ENCODE data around the gene OLFML3.

OLFML3 gene

DNA sequence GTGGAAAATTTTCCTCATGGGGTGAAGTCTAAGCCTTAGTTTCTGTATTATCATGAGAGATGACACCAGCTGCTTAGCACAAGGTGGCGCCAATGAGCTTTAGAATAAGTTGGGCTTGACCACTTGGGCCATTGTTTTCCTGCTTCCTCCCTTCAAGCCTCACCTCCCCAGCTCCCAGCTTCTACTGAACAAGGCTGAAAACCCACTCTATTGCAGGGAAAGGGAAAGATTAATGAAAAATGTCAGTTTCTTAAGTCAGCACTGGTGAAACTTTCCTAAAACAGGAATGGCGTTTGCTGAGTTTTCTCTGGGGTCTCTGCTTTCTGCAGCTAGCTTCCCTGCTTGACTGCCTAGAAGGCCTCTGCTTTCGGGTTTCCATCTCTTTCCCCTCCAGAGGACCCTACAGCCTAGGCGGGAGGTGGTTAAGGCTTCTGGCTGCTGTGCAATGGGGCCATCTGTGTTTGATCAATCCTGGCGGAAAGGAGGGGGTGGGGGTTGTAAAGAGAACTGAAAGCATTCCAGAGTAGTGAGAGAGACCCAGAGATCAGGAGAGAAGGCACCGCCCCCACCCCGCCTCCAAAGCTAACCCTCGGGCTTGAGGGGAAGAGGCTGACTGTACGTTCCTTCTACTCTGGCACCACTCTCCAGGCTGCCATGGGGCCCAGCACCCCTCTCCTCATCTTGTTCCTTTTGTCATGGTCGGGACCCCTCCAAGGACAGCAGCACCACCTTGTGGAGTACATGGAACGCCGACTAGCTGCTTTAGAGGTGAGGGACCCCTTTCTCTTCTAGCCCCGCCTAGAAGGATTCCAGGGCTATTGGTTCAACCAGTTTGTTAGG is at the start of gene OLFML3:
TSS of gene OLFML3 (plus strand) at position 612 of the 840 bp plus-strand sequence. CDS start at position 655, 43 bp downstream.
- peaks cover 0 to 28% (median 0%) of the 10 kb centered on the region in 11 experiments; a peak in 4 of 22 replicates for H4K20me1 ChIP-seq
- peaks cover 6 to 18% (median 11%) of the 10 kb centered on the region in 11 experiments; a peak in 17 of 22 replicates for H3K36me3 ChIP-seq
- no peaks in the 10 kb centered on the region for H3K27me3 ChIP-seq
- H3K4me1 ChIP-seq, result peaks cover 73 to 99% (median 94%) of the 10 kb centered on the region in 10 experiments
- no peaks in the 10 kb centered on the region for H3K9me3 ChIP-seq (replicated peaks in 1 of 11)
- H3K4me3 ChIP-seq, result peak within 1 kb of the TSS in 6 of 10 experiments; percentile 4 to 60 (median 32); a peak in 8 of 20 replicates
- peak within 1 kb of the TSS in 10 of 11 experiments; percentile 21 to 63 (median 42); a peak in 13 of 22 replicates for H3K9ac ChIP-seq
- peak within 1 kb of the TSS in 10 of 11 experiments; percentile 39 to 83 (median 68); a peak in 17 of 22 replicates for H3K27ac ChIP-seq
- TF ChIP-seq Cebpa-rat (IDR thresholded peaks at IDR 0.05), result no peak
- H3K4me2 ChIP-seq, result peak within 1 kb of the TSS; percentile 65 to 99 (median 92)

- H3K27me3 ChIP-seq, result no peaks in the 10 kb centered on the region
- TF ChIP-seq Cebpa-rat (IDR thresholded peaks at IDR 0.05), result no peak
- peaks cover 0 to 5% (median under 1%) of the 10 kb centered on the region in 11 experiments; a peak in 8 of 22 replicates for H3K9me3 ChIP-seq (replicated peaks in 1 of 11)
- peak overlapping the region; percentile 84 to 98 (median 90) for H3K4me3 ChIP-seq
- H3K4me1 ChIP-seq, result peaks cover 44 to 60% (median 50%) of the 10 kb centered on the region in 10 experiments
- H3K9ac ChIP-seq, result peak overlapping the region; percentile 87 to 99 (median 90)
- peak overlapping the region; percentile 82 to 96 (median 88) for H3K4me2 ChIP-seq
- peak overlapping the region; percentile 79 to 98 (median 88) for H3K27ac ChIP-seq
- H3K36me3 ChIP-seq, result peaks cover 0 to 17% (median 6%) of the 10 kb centered on the region in 11 experiments; a peak in 9 of 22 replicates
- peaks cover 23 to 53% (median 50%) of the 10 kb centered on the region in 11 experiments for H4K20me1 ChIP-seq
Observed at GRCh38 chr1:113929750-113930498, 49.4 kb upstream of the OLFML3 start.

DNA sequence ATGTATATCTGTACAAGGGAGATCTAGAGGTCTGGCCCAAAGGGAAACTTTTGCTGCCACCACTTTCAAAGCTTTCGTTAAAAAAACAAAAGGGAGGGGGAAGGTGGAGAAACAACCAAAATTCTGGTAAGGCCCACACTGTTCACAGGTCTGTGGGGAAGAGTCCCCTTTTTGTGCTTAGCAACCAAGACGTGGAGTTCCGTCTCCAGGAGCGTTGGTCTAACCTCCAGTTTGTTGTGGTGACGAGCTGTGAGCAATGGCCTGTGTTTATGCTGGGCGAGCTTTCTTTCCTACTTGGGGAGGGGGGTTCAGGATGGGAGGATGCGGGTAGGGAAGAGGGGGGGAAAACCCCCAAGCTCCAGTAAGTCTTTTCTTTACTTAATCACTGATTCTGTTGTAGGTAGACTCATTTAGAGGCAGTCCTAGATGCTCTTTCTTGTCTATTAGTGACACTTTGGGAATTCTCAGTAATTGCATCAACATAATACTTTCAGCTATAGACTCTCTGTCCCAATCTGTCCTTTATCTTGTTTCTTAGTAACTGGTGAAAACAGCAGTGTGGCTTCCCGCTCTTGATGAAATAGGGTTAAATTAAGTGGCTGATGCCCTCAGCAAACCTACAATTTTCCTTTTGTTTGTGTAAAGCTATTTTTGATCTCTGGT is 48.6 kb upstream of the OLFML3 start:
- H3K27ac ChIP-seq, result peak overlapping the region; percentile 79 to 98 (median 88)
- H3K9me3 ChIP-seq (replicated peaks in 1 of 11), result peaks cover 0 to 9% (median 4%) of the 10 kb centered on the region in 11 experiments; a peak in 11 of 22 replicates
- no peak for TF ChIP-seq Cebpa-rat (IDR thresholded peaks at IDR 0.05)
- H3K27me3 ChIP-seq, result no peaks in the 10 kb centered on the region
- H3K4me3 ChIP-seq, result peak overlapping the region; percentile 84 to 98 (median 90)
- peaks cover 23 to 60% (median 57%) of the 10 kb centered on the region in 11 experiments for H4K20me1 ChIP-seq
- H3K4me1 ChIP-seq, result peaks cover 44 to 60% (median 51%) of the 10 kb centered on the region in 10 experiments
- H3K4me2 ChIP-seq, result peak overlapping the region; percentile 82 to 96 (median 88)
- peaks cover 0 to 21% (median 7%) of the 10 kb centered on the region in 11 experiments; a peak in 10 of 22 replicates for H3K36me3 ChIP-seq
- peak overlapping the region; percentile 87 to 99 (median 90) for H3K9ac ChIP-seq

DNA sequence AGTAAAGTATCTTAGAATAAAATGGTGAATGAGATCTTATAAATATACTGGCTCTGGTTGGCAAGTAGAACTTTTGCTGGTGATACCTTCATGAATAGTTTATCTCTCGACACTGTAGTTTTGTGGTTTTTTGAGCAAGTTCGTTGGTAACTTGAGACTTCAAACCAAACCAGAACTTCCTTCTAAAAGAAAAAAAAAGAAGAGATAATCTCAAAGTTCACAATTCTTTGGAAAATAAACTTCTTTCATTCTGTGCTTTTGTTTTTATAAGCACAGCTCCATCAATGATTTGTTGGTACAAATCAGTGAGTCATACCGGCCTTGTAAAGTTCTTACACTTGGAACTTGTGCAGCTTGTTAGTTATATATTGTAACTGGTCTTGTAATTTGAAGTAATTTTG is 47.8 kb upstream of the OLFML3 start:
- Histone ChIP-seq H3K9ac (peak overlapping the region; percentile 87 to 99 (median 90)), H3K4me3 (peak overlapping the region; percentile 84 to 98 (median 90)), H3K4me2 (peak overlapping the region; percentile 82 to 96 (median 88)), H4K20me1 (peaks cover 23 to 68% (median 65%) of the 10 kb centered on the region in 11 experiments), H3K27ac (peak overlapping the region; percentile 79 to 98 (median 88); a peak in 21 of 22 replicates), H3K36me3 (peaks cover 0 to 21% (median 7%) of the 10 kb centered on the region in 11 experiments; a peak in 10 of 22 replicates), H3K9me3 (replicated peaks in 1 of 11) (peaks cover 0 to 9% (median 4%) of the 10 kb centered on the region in 11 experiments; a peak in 11 of 22 replicates), H3K27me3 (no peaks in the 10 kb centered on the region), H3K4me1 (peaks cover 47 to 63% (median 54%) of the 10 kb centered on the region in 10 experiments)
- no peak for TF ChIP-seq Cebpa-rat (IDR thresholded peaks at IDR 0.05)

GRCh38 chr1:113934006-113934405 is 45.3 kb upstream of the OLFML3 start:
- peak overlapping the region in 6 of 11 experiments; percentile 82 to 96 (median 91); a peak in 4 of 22 replicates for H3K4me2 ChIP-seq

DNA sequence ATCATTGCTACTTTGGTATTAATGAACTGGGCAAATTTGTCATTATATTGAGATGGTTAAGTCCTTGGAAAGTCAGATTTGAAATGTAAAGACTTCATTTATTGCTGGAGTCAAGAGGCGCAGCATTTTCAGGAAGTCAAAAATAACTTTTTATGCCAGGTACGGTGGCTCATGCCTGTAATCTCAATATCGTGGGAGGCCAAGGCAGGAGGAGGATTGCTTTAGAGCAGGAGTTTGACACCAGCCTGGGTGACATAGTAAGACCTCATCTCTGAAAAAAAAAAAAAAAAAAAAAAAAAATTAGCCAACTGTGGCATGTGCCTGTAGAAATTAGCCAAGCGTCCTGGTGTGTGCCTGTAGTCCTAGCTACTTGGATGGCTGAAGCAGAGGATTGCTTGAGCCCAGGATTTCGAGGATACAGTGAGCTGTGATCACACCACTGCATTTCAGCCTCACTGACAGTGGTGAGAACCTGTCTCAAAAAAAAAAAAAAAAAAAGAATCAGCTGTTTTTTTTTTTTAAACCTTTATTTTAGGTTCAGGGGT is 44.7 kb upstream of the OLFML3 start:
- Histone ChIP-seq H3K27me3 (no peaks in the 10 kb centered on the region), H4K20me1 (peaks cover 47 to 99% (median 95%) of the 10 kb centered on the region in 11 experiments), H3K27ac (no peak overlapping the region), H3K4me2 (no peak overlapping the region), H3K4me3 (no peak overlapping the region), H3K36me3 (peaks cover 0 to 21% (median 7%) of the 10 kb centered on the region in 11 experiments; a peak in 10 of 22 replicates), H3K9me3 (replicated peaks in 1 of 11) (peaks cover 0 to 9% (median 4%) of the 10 kb centered on the region in 11 experiments; a peak in 11 of 22 replicates), H3K9ac (no peak overlapping the region), H3K4me1 (peaks cover 53 to 74% (median 66%) of the 10 kb centered on the region in 10 experiments)
- no peak for TF ChIP-seq Cebpa-rat (IDR thresholded peaks at IDR 0.05)

More at GRCh38 chr1:113934006-113934405, 45.3 kb upstream of the OLFML3 start:
- Histone ChIP-seq H3K4me3 (no peak overlapping the region), H4K20me1 (peaks cover 43 to 93% (median 89%) of the 10 kb centered on the region in 11 experiments), H3K4me1 (peaks cover 47 to 69% (median 61%) of the 10 kb centered on the region in 10 experiments), H3K36me3 (peaks cover 0 to 21% (median 7%) of the 10 kb centered on the region in 11 experiments; a peak in 10 of 22 replicates), H3K27ac (no peak overlapping the region), H3K9me3 (replicated peaks in 1 of 11) (peaks cover 0 to 9% (median 4%) of the 10 kb centered on the region in 11 experiments; a peak in 11 of 22 replicates), H3K9ac (no peak overlapping the region), H3K27me3 (no peaks in the 10 kb centered on the region)
- TF ChIP-seq Cebpa-rat (IDR thresholded peaks at IDR 0.05), result no peak

- Histone ChIP-seq H3K27ac (no peak overlapping the region), H3K4me1 (peaks cover 59 to 80% (median 72%) of the 10 kb centered on the region in 10 experiments), H3K9me3 (replicated peaks in 1 of 11) (peaks cover 0 to 9% (median 4%) of the 10 kb centered on the region in 11 experiments; a peak in 11 of 22 replicates), H3K36me3 (peaks cover 0 to 21% (median 8%) of the 10 kb centered on the region in 11 experiments; a peak in 15 of 22 replicates), H3K4me3 (no peak overlapping the region), H3K27me3 (no peaks in the 10 kb centered on the region), H3K9ac (no peak overlapping the region), H4K20me1 (peaks cover 50 to 100% (median 99%) of the 10 kb centered on the region in 11 experiments), H3K4me2 (0 out of 22 replicates have a peak overlapping the region, but pooled peaks of 1 of the 11 experiments have one; percentile 9)
- no peak for TF ChIP-seq Cebpa-rat (IDR thresholded peaks at IDR 0.05)
Observed at GRCh38 chr1:113935176-113935575, 44.1 kb upstream of the OLFML3 start.

Measured in BLaER1 treated with 17β-estradiol and CSF1 and Interleukin-3, amounts not matched to agents 10 nM and 100 nM (cell line).